PC-9 (cell line): Measurements from ENCODE around the gene VWA5B1. TPM values are rescaled to one million over a fixed set of nuclear protein-coding genes. Genes with fewer than 3 reads are reported as not detected.

ENCODE experiments used
- BruUV-seq: library from RNA; stranded (reverse); fragments of 400-500 nt; replicated peaks from 2 replicates; lab custom pipeline; 2021; lab: Mats Ljungman, UMichigan
- CTCF ChIA-PET: fragments of 300-600 bp; sonication (Branson Sonifier 250); formaldehyde crosslinking; loops from one replicate; lab custom pipeline; 2022; ENCODE audit warnings: antibody characterized with exemption; lab: Charles Lee
- POLR2A ChIA-PET: fragments of 300-600 bp; sonication (Branson Sonifier 250); formaldehyde crosslinking; loops from one replicate; lab custom pipeline; 2022; ENCODE audit warnings: antibody characterized with exemption; ENCODE audit not compliant: unreplicated experiment; lab: Charles Lee
- DNase-seq, 2 experiments: peaks; one replicate each; pipeline versions ENCODE4 v3.0.0 to v3.0.0-alpha.2; 2015 to 2022; ENCODE audit warnings: mixed read lengths in 1 of 2
- H2AFZ ChIP-seq: fragments of 200-600 bp; sonication (generic); 2 replicates; pipeline ENCODE4 v1.8.1; 2017; ENCODE audit warnings: antibody characterized with exemption
- H3F3A ChIP-seq: fragments of 200-600 bp; sonication (generic); 2 replicates; pipeline ENCODE4 v1.8.1; 2017; ENCODE audit warnings: antibody characterized with exemption, mild to moderate bottlenecking, low read depth; ENCODE audit not compliant: insufficient read depth
- H3K27ac ChIP-seq: fragments of 200-600 bp; sonication (generic); 2 replicates; pipeline ENCODE4 v1.6.1; 2016; ENCODE audit warnings: mixed run types
- H3K27me3 ChIP-seq: fragments of 200-600 bp; sonication (generic); 2 replicates; pipeline ENCODE4 v1.6.1; 2016; ENCODE audit warnings: low read depth, mixed run types; ENCODE audit not compliant: insufficient read depth
- H3K36me3 ChIP-seq: fragments of 200-600 bp; sonication (generic); 2 replicates; pipeline ENCODE4 v1.6.1; 2016; ENCODE audit warnings: low read depth, mixed run types
- H3K4me1 ChIP-seq: fragments of 200-600 bp; sonication (generic); replicated peaks from 2 replicates; pipeline ENCODE4 v1.6.1; 2016; ENCODE audit warnings: mixed run types; ENCODE audit not compliant: insufficient read depth
- H3K4me2 ChIP-seq: fragments of 200-600 bp; sonication (generic); 2 replicates; pipeline ENCODE4 v1.6.1; 2017; ENCODE audit warnings: mixed run types
- H3K4me3 ChIP-seq: fragments of 200-600 bp; sonication (generic); 2 replicates; pipeline ENCODE4 v1.6.1; 2016; ENCODE audit warnings: mixed run types
- H3K79me2 ChIP-seq: fragments of 200-600 bp; sonication (generic); 2 replicates; pipeline ENCODE4 v1.6.1; 2017; ENCODE audit warnings: low read depth, mixed run types
- H3K9me2 ChIP-seq: fragments of 200-600 bp; sonication (generic); 2 replicates; pipeline ENCODE4 v1.8.1; 2017; ENCODE audit warnings: mild to moderate bottlenecking; ENCODE audit not compliant: insufficient read depth
- H3K9me3 ChIP-seq: fragments of 200-600 bp; sonication (generic); 2 replicates; pipeline ENCODE4 v1.8.1; 2016; ENCODE audit warnings: low read depth; ENCODE audit not compliant: insufficient read depth
- H4K20me1 ChIP-seq: fragments of 200-600 bp; sonication (generic); 2 replicates; pipeline ENCODE4 v1.8.1; 2017; ENCODE audit not compliant: insufficient read depth
- EZH2 ChIP-seq: fragments of 200-600 bp; sonication (generic); IDR thresholded peaks from 2 replicates; pipeline ENCODE4 v1.8.0; 2017; ENCODE audit warnings: antibody characterized with exemption, low read depth
- intact Hi-C: fragments of 100-400 bp; cut with micrococcal nuclease; formaldehyde crosslinking; loops from one replicate; pipeline ENCODE4 v1.10.0; 2022; ENCODE audit not compliant: unreplicated experiment
- total RNA-seq: library from RNA; stranded (reverse); gene quantifications from 2 replicates; pipeline ENCODE4 v1.2.3, GENCODE V29; 2021
- TF ChIP-seq, protein P1 (sequence below): fragments of 200-600 bp; sonication (generic); conservative IDR thresholded peaks from 2 replicates; pipeline ENCODE4 v1.6.1; 2017; ENCODE audit warnings: mixed run types, antibody characterized with exemption, mild to moderate bottlenecking, moderate library complexity

Gene VWA5B1
- total RNA-seq, 1 experiment from 2014 or later, result not detected

DNA sequence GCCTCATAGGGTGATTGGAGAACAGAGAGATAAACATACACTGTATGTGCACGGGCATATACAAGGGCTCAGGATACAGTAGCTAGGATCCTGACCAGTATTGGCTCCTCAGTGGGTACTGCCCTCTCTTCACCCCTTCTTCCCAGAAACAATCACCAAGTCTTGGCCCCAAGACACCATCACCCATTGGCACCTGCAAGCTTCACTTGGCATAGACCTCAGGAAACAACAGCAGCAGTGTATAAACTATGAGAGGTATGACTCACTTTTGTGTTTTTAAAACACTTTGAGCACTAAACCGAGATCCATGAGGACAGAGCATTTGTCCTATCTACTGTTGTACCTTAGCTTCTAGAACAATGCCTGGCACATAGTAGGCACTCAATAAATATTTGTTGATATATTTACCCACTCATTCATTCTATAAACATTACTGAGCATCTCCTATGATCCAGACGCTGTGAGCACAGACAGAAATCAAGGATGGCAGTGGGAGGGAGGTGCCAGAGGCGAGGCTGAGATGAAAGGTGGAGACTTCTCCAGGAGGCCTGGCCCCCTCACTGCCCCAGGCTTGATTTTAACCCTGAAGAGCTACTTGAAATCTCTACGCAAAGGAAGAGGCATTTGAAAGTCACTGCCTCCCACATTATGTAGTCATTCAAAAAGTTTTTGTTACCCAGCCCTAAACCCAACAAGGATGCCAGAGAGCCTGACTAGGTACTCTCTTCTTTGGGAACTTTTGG is 100.1 kb downstream of the VWA5B1 start:
- Histone ChIP-seq H3K27me3 (no peaks in the 10 kb centered on the region), H3K4me2 (no peak overlapping the region), H3K79me2 (no peaks in the 10 kb centered on the region), H4K20me1 (no peaks in the 10 kb centered on the region), H3F3A (no peaks in the 10 kb centered on the region), H3K36me3 (no peaks in the 10 kb centered on the region), H3K4me1 (no peaks in the 10 kb centered on the region), H3K9me3 (no peaks in the 10 kb centered on the region), H3K9me2 (no peaks in the 10 kb centered on the region), H2AFZ (no peak overlapping the region), H3K27ac (no peak overlapping the region), H3K4me3 (no peak overlapping the region)
- DNase-seq, result peak in 1 of 2 experiments; percentile 42
- POLR2A ChIA-PET, result no interaction called here
- no TSS peak for BruUV-seq
- CTCF ChIA-PET, result interaction anchor here (0.5 to 0.6 kb wide), 2 partner anchors 78 to 268 kb away, joined by 3 to 12 read pairs; no protein-coding TSS in a partner anchor
- no peak for TF ChIP-seq EZH2
- TF ChIP-seq, protein P1, sequence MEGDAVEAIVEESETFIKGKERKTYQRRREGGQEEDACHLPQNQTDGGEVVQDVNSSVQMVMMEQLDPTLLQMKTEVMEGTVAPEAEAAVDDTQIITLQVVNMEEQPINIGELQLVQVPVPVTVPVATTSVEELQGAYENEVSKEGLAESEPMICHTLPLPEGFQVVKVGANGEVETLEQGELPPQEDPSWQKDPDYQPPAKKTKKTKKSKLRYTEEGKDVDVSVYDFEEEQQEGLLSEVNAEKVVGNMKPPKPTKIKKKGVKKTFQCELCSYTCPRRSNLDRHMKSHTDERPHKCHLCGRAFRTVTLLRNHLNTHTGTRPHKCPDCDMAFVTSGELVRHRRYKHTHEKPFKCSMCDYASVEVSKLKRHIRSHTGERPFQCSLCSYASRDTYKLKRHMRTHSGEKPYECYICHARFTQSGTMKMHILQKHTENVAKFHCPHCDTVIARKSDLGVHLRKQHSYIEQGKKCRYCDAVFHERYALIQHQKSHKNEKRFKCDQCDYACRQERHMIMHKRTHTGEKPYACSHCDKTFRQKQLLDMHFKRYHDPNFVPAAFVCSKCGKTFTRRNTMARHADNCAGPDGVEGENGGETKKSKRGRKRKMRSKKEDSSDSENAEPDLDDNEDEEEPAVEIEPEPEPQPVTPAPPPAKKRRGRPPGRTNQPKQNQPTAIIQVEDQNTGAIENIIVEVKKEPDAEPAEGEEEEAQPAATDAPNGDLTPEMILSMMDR, result no peak
- intact Hi-C loops, result no loop called here

DNA sequence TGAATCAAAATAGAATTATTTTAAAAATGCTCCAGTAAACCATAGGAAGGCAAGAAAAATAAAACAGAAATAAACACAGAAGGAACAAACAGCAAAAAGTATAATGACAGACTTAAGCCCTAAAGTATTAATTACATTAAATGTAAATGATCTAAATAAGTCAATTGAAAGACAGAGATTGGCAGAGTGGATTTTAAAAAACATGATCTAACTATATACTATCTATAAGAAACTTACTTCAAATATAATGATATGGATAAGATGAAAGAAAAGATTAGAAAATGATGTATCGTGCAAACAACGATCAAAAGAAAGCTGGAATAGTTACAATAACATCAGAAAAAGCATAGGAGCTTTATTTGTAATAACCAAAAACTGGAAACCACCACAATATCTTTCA is 104.6 kb downstream of the VWA5B1 start:
- Histone ChIP-seq H2AFZ (no peak overlapping the region), H3K4me3 (no peak overlapping the region), H3K9me3 (no peaks in the 10 kb centered on the region), H3K79me2 (no peaks in the 10 kb centered on the region), H4K20me1 (no peaks in the 10 kb centered on the region), H3K27ac (no peak overlapping the region), H3F3A (no peaks in the 10 kb centered on the region), H3K27me3 (no peaks in the 10 kb centered on the region), H3K4me1 (no peaks in the 10 kb centered on the region), H3K36me3 (no peaks in the 10 kb centered on the region), H3K4me2 (no peak overlapping the region), H3K9me2 (no peaks in the 10 kb centered on the region)
- intact Hi-C loops, result no loop called here
- CTCF ChIA-PET, result no interaction called here
- DNase-seq, result no peak
- BruUV-seq, result no TSS peak
- TF ChIP-seq, protein P1, result no peak
- TF ChIP-seq EZH2, result no peak
- POLR2A ChIA-PET, result no interaction called here

DNA sequence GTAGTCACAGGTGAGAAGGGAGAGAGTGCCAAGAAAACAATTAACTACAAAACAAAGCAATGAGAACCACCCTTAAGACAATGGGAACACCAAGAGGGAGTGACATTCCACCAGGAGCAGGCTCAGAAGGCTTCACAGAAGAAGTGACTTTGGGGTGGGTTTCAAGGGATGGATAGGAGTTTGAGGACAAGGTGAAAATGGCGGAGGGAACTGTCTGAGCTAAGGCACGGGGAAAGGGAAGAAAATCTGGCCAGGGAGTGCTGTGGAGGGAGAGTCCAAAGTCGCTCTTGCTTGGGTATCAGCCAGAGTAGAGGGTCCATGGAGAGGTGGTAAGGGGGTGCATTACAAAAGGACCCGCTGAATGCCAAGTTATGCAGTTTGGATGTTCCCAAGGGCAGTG is 108.1 kb downstream of the VWA5B1 start:
- Histone ChIP-seq H3K4me3 (no peak overlapping the region), H2AFZ (no peak overlapping the region), H3K27ac (no peak overlapping the region), H3K9me3 (no peaks in the 10 kb centered on the region), H3F3A (no peaks in the 10 kb centered on the region), H3K9me2 (no peaks in the 10 kb centered on the region), H3K79me2 (no peaks in the 10 kb centered on the region), H3K27me3 (no peaks in the 10 kb centered on the region), H3K36me3 (no peaks in the 10 kb centered on the region), H3K4me2 (no peak overlapping the region), H4K20me1 (no peaks in the 10 kb centered on the region), H3K4me1 (no peaks in the 10 kb centered on the region)
- no TSS peak for BruUV-seq
- DNase-seq, result no peak
- TF ChIP-seq EZH2, result no peak
- TF ChIP-seq, protein P1, result no peak
- POLR2A ChIA-PET, result no interaction called here
- intact Hi-C loops, result no loop called here
- CTCF ChIA-PET, result interaction anchor here (0.6 kb wide), 1 partner anchor 67 kb away, joined by 3 read pairs; no protein-coding TSS in a partner anchor
